Measurements from ENCODE around the gene KRTAP9-3.

Gene KRTAP9-3

DNA sequence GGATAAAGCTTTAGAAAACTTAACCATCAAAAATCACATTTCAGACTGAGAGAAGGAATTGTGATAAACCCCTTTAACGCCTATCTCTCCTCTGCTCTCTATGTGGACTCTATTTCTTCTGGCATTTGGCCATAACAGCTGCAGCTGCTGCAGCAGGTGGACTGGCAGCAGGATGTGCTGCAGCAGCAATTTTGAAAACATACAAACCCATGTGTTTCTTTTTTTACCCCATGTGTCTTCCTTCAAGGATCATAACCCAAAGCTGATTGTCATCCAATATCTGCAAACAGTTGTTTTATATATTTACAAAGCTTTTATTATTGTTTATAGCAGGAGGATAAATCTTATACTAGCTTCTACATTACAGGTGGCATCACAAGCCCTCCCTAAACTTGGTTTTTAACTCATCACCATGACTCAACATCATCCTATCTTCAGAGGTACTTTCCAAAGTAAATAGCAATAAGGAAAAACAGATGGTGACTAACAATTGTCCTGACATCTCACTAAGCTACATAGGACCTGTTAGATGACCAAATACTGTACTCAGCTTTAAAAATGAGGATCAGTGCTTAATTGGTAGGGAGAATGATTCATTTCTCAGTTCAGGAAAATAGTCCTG lies 20.3 kb upstream of the KRTAP9-3 start:
- TF ChIP-seq CEBPB (IDR thresholded peaks at IDR 0.05), result no peak
- TF ChIP-seq, protein P1, sequence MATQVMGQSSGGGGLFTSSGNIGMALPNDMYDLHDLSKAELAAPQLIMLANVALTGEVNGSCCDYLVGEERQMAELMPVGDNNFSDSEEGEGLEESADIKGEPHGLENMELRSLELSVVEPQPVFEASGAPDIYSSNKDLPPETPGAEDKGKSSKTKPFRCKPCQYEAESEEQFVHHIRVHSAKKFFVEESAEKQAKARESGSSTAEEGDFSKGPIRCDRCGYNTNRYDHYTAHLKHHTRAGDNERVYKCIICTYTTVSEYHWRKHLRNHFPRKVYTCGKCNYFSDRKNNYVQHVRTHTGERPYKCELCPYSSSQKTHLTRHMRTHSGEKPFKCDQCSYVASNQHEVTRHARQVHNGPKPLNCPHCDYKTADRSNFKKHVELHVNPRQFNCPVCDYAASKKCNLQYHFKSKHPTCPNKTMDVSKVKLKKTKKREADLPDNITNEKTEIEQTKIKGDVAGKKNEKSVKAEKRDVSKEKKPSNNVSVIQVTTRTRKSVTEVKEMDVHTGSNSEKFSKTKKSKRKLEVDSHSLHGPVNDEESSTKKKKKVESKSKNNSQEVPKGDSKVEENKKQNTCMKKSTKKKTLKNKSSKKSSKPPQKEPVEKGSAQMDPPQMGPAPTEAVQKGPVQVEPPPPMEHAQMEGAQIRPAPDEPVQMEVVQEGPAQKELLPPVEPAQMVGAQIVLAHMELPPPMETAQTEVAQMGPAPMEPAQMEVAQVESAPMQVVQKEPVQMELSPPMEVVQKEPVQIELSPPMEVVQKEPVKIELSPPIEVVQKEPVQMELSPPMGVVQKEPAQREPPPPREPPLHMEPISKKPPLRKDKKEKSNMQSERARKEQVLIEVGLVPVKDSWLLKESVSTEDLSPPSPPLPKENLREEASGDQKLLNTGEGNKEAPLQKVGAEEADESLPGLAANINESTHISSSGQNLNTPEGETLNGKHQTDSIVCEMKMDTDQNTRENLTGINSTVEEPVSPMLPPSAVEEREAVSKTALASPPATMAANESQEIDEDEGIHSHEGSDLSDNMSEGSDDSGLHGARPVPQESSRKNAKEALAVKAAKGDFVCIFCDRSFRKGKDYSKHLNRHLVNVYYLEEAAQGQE (IDR thresholded peaks at IDR 0.05; ENCODE audit: low read depth), result no peak
- no peak for TF ChIP-seq TEAD4 (IDR thresholded peaks at IDR 0.05)
- no peak for TF ChIP-seq ZBTB7A (IDR thresholded peaks at IDR 0.05; ENCODE audit: low read depth)
- TF ChIP-seq, protein P2, sequence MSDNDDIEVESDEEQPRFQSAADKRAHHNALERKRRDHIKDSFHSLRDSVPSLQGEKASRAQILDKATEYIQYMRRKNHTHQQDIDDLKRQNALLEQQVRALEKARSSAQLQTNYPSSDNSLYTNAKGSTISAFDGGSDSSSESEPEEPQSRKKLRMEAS (IDR thresholded peaks at IDR 0.05), result no peak
- no peak for TF ChIP-seq TCF12 (IDR thresholded peaks at IDR 0.05; ENCODE audit: low read depth)
- no peak for TF ChIP-seq NFIC (IDR thresholded peaks at IDR 0.05)
- no peak for TF ChIP-seq FOXM1 (IDR thresholded peaks at IDR 0.05; ENCODE audit: borderline replicate concordance, low read depth)
- TF ChIP-seq EP300 (IDR thresholded peaks at IDR 0.05; ENCODE audit: borderline replicate concordance), result no peak
- TF ChIP-seq TAF1 (IDR thresholded peaks at IDR 0.05; ENCODE audit: low read depth), result no peak
- no peak for TF ChIP-seq EGR1 (IDR thresholded peaks at IDR 0.05)

DNA sequence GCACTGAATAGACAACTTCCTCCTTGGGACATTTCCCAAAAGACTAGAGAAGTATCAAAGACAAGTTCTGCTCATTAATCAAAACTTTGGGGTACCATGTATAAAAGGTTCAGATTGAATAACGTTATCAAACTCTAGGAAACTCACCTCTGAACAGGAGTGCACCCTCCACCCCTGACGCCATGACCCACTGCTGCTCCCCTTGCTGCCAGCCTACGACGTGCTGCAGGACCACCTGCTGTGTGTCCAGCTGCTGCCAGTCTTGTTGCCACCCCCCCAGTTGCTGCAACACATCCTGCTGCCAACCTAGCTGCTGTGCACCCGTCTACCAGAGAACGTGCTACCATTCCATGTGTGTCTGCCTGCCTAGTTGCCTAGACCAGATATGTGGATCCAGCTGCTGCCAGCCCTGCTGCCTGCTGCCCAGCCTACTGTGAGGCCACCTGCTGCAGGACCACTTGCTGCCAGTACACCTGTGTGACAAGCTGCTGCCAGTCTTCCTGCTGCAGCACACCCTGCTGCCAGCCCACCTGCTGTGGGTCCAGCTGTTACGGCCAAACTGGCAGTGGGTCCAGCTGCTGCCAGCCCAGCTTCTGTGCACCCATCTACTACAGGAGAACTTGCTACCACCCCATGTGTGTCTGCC lies 19.6 kb upstream of the KRTAP9-3 start:
- TF ChIP-seq, protein P3, sequence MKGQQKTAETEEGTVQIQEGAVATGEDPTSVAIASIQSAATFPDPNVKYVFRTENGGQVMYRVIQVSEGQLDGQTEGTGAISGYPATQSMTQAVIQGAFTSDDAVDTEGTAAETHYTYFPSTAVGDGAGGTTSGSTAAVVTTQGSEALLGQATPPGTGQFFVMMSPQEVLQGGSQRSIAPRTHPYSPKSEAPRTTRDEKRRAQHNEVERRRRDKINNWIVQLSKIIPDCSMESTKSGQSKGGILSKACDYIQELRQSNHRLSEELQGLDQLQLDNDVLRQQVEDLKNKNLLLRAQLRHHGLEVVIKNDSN (IDR thresholded peaks at IDR 0.05), result no peak
- TF ChIP-seq CEBPB (IDR thresholded peaks at IDR 0.05) (no peak), EP300 (IDR thresholded peaks at IDR 0.05; ENCODE audit: borderline replicate concordance) (no peak), RAD21 (IDR thresholded peaks at IDR 0.05; ENCODE audit: low read depth) (no peak), TCF12 (IDR thresholded peaks at IDR 0.05; ENCODE audit: low read depth) (peak; percentile 84), FOXM1 (IDR thresholded peaks at IDR 0.05; ENCODE audit: borderline replicate concordance, low read depth) (no peak), TAF1 (IDR thresholded peaks at IDR 0.05; ENCODE audit: low read depth) (no peak)

DNA sequence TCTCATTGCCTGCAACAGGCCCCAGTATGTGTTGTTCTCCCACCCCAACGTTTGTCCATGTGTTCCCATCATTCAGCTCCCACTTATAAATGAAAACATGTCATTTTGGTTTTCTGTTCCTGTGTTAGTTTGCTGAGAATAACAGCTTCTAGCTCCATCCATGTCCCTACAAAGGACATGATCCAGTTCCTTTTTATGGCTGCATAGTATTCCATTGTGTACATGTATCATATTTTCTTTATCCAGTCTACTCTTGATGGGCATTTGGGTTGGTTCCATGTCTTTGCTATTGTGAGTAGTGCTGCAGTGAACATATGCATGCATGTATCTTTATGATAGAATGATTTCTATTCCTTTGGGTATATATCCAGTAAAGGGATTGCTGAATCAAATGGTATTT lies 16.6 kb upstream of the KRTAP9-3 start:
- TF ChIP-seq EP300 (IDR thresholded peaks at IDR 0.05; ENCODE audit: borderline replicate concordance) (no peak), EGR1 (IDR thresholded peaks at IDR 0.05) (no peak), NFIC (IDR thresholded peaks at IDR 0.05) (no peak), RAD21 (IDR thresholded peaks at IDR 0.05; ENCODE audit: low read depth) (no peak), TEAD4 (IDR thresholded peaks at IDR 0.05) (no peak), FOXM1 (IDR thresholded peaks at IDR 0.05; ENCODE audit: borderline replicate concordance, low read depth) (no peak), TAF1 (IDR thresholded peaks at IDR 0.05; ENCODE audit: low read depth) (no peak), YY1 (IDR thresholded peaks at IDR 0.05; ENCODE audit: low read depth) (no peak), TCF12 (IDR thresholded peaks at IDR 0.05; ENCODE audit: low read depth) (no peak)
- TF ChIP-seq, protein P3 (IDR thresholded peaks at IDR 0.05), result no peak
- TF ChIP-seq, protein P2 (IDR thresholded peaks at IDR 0.05), result no peak

DNA sequence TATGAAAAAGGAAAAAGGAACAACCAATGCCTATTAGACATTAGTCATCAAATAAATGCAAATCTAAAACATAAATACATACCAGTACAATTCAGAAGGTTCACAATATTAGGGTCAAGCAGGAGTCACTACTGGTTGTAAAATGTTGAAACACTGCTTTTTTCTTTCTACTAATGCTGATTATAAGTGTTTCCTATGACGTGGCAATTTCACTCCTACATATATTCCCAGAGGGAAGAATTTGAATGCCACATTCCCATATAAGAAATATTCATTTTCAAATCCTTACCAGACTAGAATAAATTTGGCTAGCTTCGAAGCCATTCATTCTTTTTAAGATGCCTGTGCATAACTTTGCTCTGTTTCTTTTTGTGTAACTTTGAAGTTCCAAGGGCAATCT lies 8.4 kb upstream of the KRTAP9-3 start:
- no peak for TF ChIP-seq TAF1 (IDR thresholded peaks at IDR 0.05; ENCODE audit: low read depth)
- TF ChIP-seq CEBPB (IDR thresholded peaks at IDR 0.05), result no peak
- TF ChIP-seq FOXM1 (IDR thresholded peaks at IDR 0.05; ENCODE audit: borderline replicate concordance, low read depth), result no peak
- TF ChIP-seq YY1 (IDR thresholded peaks at IDR 0.05; ENCODE audit: low read depth), result no peak
- TF ChIP-seq EGR1 (IDR thresholded peaks at IDR 0.05), result no peak
- TF ChIP-seq, protein P2 (IDR thresholded peaks at IDR 0.05), result no peak
- TF ChIP-seq NFIC (IDR thresholded peaks at IDR 0.05), result no peak
- no peak for TF ChIP-seq TCF12 (IDR thresholded peaks at IDR 0.05; ENCODE audit: low read depth)
- no peak for TF ChIP-seq ZBTB7A (IDR thresholded peaks at IDR 0.05; ENCODE audit: low read depth)
- TF ChIP-seq CREB1 (IDR thresholded peaks at IDR 0.05; ENCODE audit: low read depth), result no peak
- TF ChIP-seq, protein P1 (IDR thresholded peaks at IDR 0.05; ENCODE audit: low read depth), result no peak
- TF ChIP-seq EP300 (IDR thresholded peaks at IDR 0.05; ENCODE audit: borderline replicate concordance), result no peak
- TF ChIP-seq, protein P3 (IDR thresholded peaks at IDR 0.05), result no peak
- no peak for TF ChIP-seq RAD21 (IDR thresholded peaks at IDR 0.05; ENCODE audit: low read depth)

DNA sequence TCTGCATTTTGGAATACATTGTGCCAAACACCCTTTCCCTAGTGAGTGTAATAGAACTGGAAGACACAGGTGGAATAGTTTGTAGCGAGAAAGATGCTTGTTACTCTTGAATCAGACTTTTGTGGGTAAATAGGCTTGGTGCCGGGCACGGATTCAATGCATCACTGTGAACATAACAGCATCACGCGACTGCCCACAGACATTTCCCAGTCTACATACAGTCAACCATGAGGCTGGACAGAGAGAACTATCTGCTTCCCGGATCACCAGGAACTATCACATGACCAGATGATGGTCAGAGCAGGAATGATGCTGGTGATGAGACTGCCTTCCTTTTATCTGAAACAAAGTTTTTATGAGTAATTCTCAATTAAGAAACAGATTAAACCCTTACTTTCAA lies 6.2 kb upstream of the KRTAP9-3 start:
- TF ChIP-seq NFIC (IDR thresholded peaks at IDR 0.05) (no peak), CEBPB (IDR thresholded peaks at IDR 0.05) (no peak), ZBTB7A (IDR thresholded peaks at IDR 0.05; ENCODE audit: low read depth) (no peak), YY1 (IDR thresholded peaks at IDR 0.05; ENCODE audit: low read depth) (no peak), RAD21 (IDR thresholded peaks at IDR 0.05; ENCODE audit: low read depth) (no peak), EGR1 (IDR thresholded peaks at IDR 0.05) (no peak), TCF12 (IDR thresholded peaks at IDR 0.05; ENCODE audit: low read depth) (no peak), TAF1 (IDR thresholded peaks at IDR 0.05; ENCODE audit: low read depth) (no peak), CREB1 (IDR thresholded peaks at IDR 0.05; ENCODE audit: low read depth) (no peak), TEAD4 (IDR thresholded peaks at IDR 0.05) (no peak), EP300 (IDR thresholded peaks at IDR 0.05; ENCODE audit: borderline replicate concordance) (no peak), FOXM1 (IDR thresholded peaks at IDR 0.05; ENCODE audit: borderline replicate concordance, low read depth) (no peak)
- TF ChIP-seq, protein P2 (IDR thresholded peaks at IDR 0.05), result no peak
- TF ChIP-seq, protein P3 (IDR thresholded peaks at IDR 0.05), result no peak
- TF ChIP-seq, protein P1 (IDR thresholded peaks at IDR 0.05; ENCODE audit: low read depth), result no peak

Measured in Ishikawa (cell line).